ENCODE results near the gene LGR4. TPM values are rescaled to one million over a fixed set of nuclear protein-coding genes. Genes with fewer than 3 reads are reported as not detected.

Gene LGR4
- total and polyA plus RNA-seq, 3 donors from 2014 or later: 33.0 to 120 (median 95.9) TPM

GRCh38 chr11:27317751-27318150, 154.8 kb downstream of the LGR4 start:
- no peak for DNase-seq
- intact Hi-C loops (cut with DNase I; ENCODE audit: low total_unique reads): no loop called here
- WGBS, 2 donors: 91 to 92% methylated on average over 2 of the region's 2 CpGs

More at GRCh38 chr11:27317751-27318150, 154.8 kb downstream of the LGR4 start:
- Histone ChIP-seq H3K27ac (no peak overlapping the region), H3K36me3 (ENCODE audit: low read depth, missing control alignments) (no peaks in the 10 kb centered on the region), H3K4me3 (no peak overlapping the region), H3K9me3 (no peaks in the 10 kb centered on the region), H3K4me1 (no peaks in the 10 kb centered on the region), H3K27me3 (no peaks in the 10 kb centered on the region)
- TF ChIP-seq POLR2A (IDR thresholded peaks at IDR 0.05) (no peak), CTCF (IDR thresholded peaks at IDR 0.05) (no peak)

Small RNA genes lying within 50 kb of the gene (microRNA-seq; reads per million reads assigned to microRNA genes)
- 0 reads per million in 2 donors for gene MIR8087 (ENCODE audit: borderline number of aligned reads in 2 of 2, borderline replicate concordance in 1 of 2)

Small RNA genes lying within 50 kb of the gene (small RNA-seq; reads per million reads assigned to genes)
- gene AC100771.1: 0 reads per million in 2 donors
- gene MIR8087: 0 reads per million in 2 donors
- 0 reads per million in 2 donors for gene RNA5SP339

Other genes with a start within 250 kb of the LGR4 start
- 10 to 100 TPM; 24.2 to 40.9 TPM for gene CCDC34, start 109.6 kb downstream of the LGR4 start, total RNA-seq
- gene CCDC34, start 109.6 kb downstream of the LGR4 start, polyA plus RNA-seq (ENCODE audit: insufficient read depth, low read depth, low replicate concordance): 15.2 TPM
- 10 to 100 TPM; 21.0 to 23.1 TPM for gene LIN7C, start 34.0 kb upstream of the LGR4 start, total RNA-seq
- gene LIN7C, start 34.0 kb upstream of the LGR4 start, polyA plus RNA-seq (ENCODE audit: insufficient read depth, low read depth, low replicate concordance): 6.9 TPM
- gene BDNF, start 227.7 kb upstream of the LGR4 start, total RNA-seq: under 1 TPM; 0.62 to 0.87 TPM
- gene BDNF, start 227.7 kb upstream of the LGR4 start, polyA plus RNA-seq (ENCODE audit: insufficient read depth, low read depth, low replicate concordance): 1.1 TPM

Data from testis (tissue), 3 donors.